Measurements from ENCODE around the gene LCN15. TPM values are rescaled to one million over a fixed set of nuclear protein-coding genes. Genes with fewer than 3 reads are reported as not detected.

The LCN15 gene
- total and polyA plus RNA-seq, 2 of the 4 experiments (the other 2 are of a cell fraction), result not detected

DNA sequence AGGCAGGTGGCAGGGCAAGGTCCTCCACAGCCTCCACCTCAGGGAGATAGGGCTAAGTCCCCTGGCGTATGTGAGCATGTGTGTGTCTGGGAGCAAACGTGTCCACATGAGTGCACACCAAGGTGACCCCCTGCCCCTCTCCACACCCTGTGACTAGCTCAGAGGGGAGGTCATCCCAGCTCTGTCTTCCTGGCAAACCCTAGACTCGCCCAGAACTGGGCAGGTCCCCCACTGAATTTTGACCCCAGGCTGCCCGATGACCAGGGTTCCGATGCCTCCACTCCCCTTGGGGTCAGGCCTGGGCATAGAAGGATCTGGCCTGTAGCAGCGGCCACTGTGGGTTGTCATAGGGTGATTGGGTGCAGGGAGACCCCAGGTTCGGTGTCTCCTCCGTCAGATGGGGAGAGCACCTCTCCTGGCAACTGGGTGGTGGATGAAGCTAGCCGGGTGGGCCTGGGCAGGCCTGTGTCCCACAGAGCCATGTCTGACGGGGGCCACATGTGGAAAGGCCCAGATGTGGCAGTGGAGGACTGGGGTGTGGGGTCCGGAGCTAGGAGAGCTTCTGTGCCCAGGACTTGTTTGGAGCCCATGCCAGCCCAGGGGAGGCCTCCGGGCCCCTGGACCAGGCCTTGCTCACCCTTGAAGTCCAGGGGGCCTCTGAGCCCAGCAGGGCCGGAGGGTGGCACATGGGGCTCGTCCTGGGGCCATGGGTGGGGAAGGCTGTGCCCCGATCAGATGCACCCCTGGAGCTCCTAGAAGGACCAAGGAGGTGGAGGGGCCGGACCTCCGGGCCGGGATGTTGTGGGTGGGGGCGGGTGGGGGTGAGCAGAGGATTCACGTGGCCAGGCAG, 45.7 kb downstream of the LCN15 start (continued):
- TF ChIP-seq NFE2L2 (IDR thresholded peaks at IDR 0.05; ENCODE audit: low read depth, low read length), result no peak

DNA sequence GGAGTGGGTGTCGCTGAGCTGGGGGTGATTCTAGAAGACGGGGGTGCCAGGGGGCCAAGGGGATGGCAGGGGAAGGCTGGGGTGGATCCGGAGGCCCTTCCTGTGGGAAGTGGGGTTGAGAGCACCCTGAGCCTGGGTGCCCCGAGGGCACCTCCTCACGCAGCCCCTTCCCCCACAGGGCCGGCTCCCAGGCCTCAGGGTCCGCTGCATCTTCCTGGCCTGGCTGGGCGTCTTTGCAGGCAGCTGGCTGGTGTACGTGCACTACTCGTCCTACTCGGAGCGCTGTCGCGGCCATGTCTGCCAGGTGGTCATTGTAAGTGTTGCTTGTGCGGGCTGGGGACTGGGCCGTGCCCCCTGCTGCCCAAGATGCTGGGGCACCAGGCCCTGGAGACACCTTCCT, 46.9 kb downstream of the LCN15 start:
- Histone ChIP-seq H2AK9ac (replicated peaks; ENCODE audit: low read depth, low read length, poor library complexity) (no peak overlapping the region), H2BK120ac (ENCODE audit: low read depth, low read length) (no peak overlapping the region), H3K79me1 (ENCODE audit: low read depth in 1 of 2, low read length in 2 of 2) (no peaks in the 10 kb centered on the region; a peak in 1 of 4 replicates), H2AFZ (replicated peaks; ENCODE audit: low read length, poor library complexity) (no peak overlapping the region), H4K5ac (ENCODE audit: low read depth, low read length) (no peak overlapping the region), H2BK20ac (ENCODE audit: low read depth, low read length) (no peak overlapping the region), H3K14ac (replicated peaks; ENCODE audit: low read depth, low read length) (no peak overlapping the region), H3K23ac (ENCODE audit: low read depth, low read length) (no peak overlapping the region), H3K18ac (ENCODE audit: low read depth, low read length) (no peak overlapping the region), H2BK15ac (ENCODE audit: low read depth, low read length) (no peak overlapping the region), H3K27me3 (ENCODE audit: control insufficient read depth, insufficient read depth, low read length) (peaks cover 12% of the 10 kb centered on the region), H4K91ac (ENCODE audit: insufficient read depth, low read depth, low read length) (no peak overlapping the region), H4K8ac (ENCODE audit: low read depth in 2 of 2, low read length in 2 of 2) (no peak overlapping the region), H3K56ac (ENCODE audit: extremely low read depth, insufficient read depth, low read length) (no peak overlapping the region), H3K9ac (ENCODE audit: low read depth, low read length) (no peak overlapping the region), H3K36me3 (ENCODE audit: control insufficient read depth, insufficient read depth, low read length) (peaks cover 13% of the 10 kb centered on the region), H3K9me3 (ENCODE audit: control insufficient read depth, insufficient read depth, low read length) (no peaks in the 10 kb centered on the region), H2AK5ac (ENCODE audit: low read depth, low read length) (no peak overlapping the region), H3K4me2 (ENCODE audit: low read depth, low read length) (no peak overlapping the region), H3K4me3 (ENCODE audit: insufficient read depth, low read depth, low read length) (no peak overlapping the region), H3K4ac (ENCODE audit: low read depth, low read length) (no peak overlapping the region), H4K20me1 (ENCODE audit: insufficient read depth, low read length) (peaks cover 26% of the 10 kb centered on the region), H3K9me1 (ENCODE audit: insufficient read depth, low read length) (0 out of 2 replicates have a peak, but pooled peaks cover 3% of the 10 kb centered on the region), H3K4me1 (ENCODE audit: control insufficient read depth, insufficient read depth, low read length) (peaks cover 12% of the 10 kb centered on the region), H3K27ac (ENCODE audit: insufficient read depth, low read length) (no peak overlapping the region), H2BK5ac (ENCODE audit: low read depth, low read length, poor library complexity, severe bottlenecking) (no peak overlapping the region)
- DNase-seq, result no peak
- ChIA-PET CTCF (no interaction called here), POLR2A (ENCODE audit: unreplicated experiment) (no interaction called here)
- TF ChIP-seq RAD21 (IDR thresholded peaks at IDR 0.05; ENCODE audit: low read length), result no peak
- TF ChIP-seq RFX5 (IDR thresholded peaks at IDR 0.05; ENCODE audit: low read depth, low read length), result no peak
- TF ChIP-seq, protein P1, sequence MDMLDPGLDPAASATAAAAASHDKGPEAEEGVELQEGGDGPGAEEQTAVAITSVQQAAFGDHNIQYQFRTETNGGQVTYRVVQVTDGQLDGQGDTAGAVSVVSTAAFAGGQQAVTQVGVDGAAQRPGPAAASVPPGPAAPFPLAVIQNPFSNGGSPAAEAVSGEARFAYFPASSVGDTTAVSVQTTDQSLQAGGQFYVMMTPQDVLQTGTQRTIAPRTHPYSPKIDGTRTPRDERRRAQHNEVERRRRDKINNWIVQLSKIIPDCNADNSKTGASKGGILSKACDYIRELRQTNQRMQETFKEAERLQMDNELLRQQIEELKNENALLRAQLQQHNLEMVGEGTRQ (IDR thresholded peaks at IDR 0.05; ENCODE audit: low read depth, low read length), result no peak
- TF ChIP-seq NFE2L2 (IDR thresholded peaks at IDR 0.05; ENCODE audit: low read depth, low read length), result no peak
- no peak for TF ChIP-seq CEBPB (IDR thresholded peaks at IDR 0.05; ENCODE audit: low read depth, low read length)
- TF ChIP-seq SMC3 (IDR thresholded peaks at IDR 0.05; ENCODE audit: low read depth, low read length), result no peak
- TF ChIP-seq CTCF (conservative IDR thresholded peaks at IDR 0.05; ENCODE audit: low read depth, low read length), result no peak
- TF ChIP-seq MAFK (IDR thresholded peaks at IDR 0.05; ENCODE audit: low read depth, low read length), result no peak
- no peak for TF ChIP-seq POLR2A (IDR thresholded peaks at IDR 0.05; ENCODE audit: low read depth, low read length)
- TF ChIP-seq BHLHE40 (IDR thresholded peaks at IDR 0.05; ENCODE audit: low read depth, low read length), result no peak
- no TSS peak for BruUV-seq (replicated peaks)
- WGBS, 2 experiments (ENCODE audit: extremely low coverage in 2 of 2, insufficient read length in 1 of 2), result 94% methylated on average over 7 of the region's 16 CpGs; no CpG with 5 or more reads in 1 of the 2 experiments
- dilution Hi-C loops (cut with HindIII; ENCODE audit: low sequenced_read_pairs, unreplicated experiment) (no loop called here), intact Hi-C loops (cut with micrococcal nuclease) (no loop called here), in situ Hi-C loops (cut with MboI; ENCODE audit: low sequenced_read_pairs) (no loop called here)
- no peak for ATAC-seq (ENCODE audit: low read depth)

Data from IMR-90 (cell line).